Endothelial cell of umbilical vein (primary cell): ENCODE data around the gene PEX5L. TPM values are rescaled to one million over a fixed set of nuclear protein-coding genes. Genes with fewer than 3 reads are reported as not detected.

Source experiments
- BruUV-seq: library from RNA; stranded (reverse); fragments of 400-500 nt; replicated peaks from 2 replicates; lab custom pipeline; 2021; lab: Mats Ljungman, UMichigan
- CTCF ChIA-PET: fragments of 300-600, 350-600 bp; sonication (Branson Sonifier 250); formaldehyde crosslinking; loops from one replicate; lab custom pipeline; 2021; ENCODE audit warnings: antibody characterized with exemption, inconsistent platforms; lab: Charles Lee
- POLR2A ChIA-PET: fragments of 300-600, 350-600 bp; sonication (Branson Sonifier 250); formaldehyde crosslinking; loops from one replicate; lab custom pipeline; 2021; ENCODE audit warnings: antibody characterized with exemption, inconsistent platforms; lab: Charles Lee
- DNase-seq: peaks from one replicate; pipeline ENCODE4 v3.0.0-alpha.2; 2011; ENCODE audit warnings: low read depth, low spot score
- FAIRE-seq: peaks from 2 replicates; lab custom pipeline; 2011; peaks lifted over from hg19 to GRCh38; lab: Jason Lieb, UNC
- H2AFZ ChIP-seq: 2 replicates; pipeline ENCODE4 v1.6.0; 2012; ENCODE audit warnings: low read depth, low read length, control low read depth, inconsistent platforms
- H3K27ac ChIP-seq: 2 replicates; pipeline ENCODE4 v1.5.1; 2011; ENCODE audit warnings: low read depth, mild to moderate bottlenecking, control low read depth, low read length, moderate library complexity; ENCODE audit not compliant: insufficient read depth
- H3K27me3 ChIP-seq, 2 experiments: 2 replicates each; pipeline versions ENCODE4 v1.6.0 to v1.6.1; 2011; ENCODE audit warnings: low read length in 2 of 2, mixed read lengths in 1 of 2; ENCODE audit not compliant: control insufficient read depth in 2 of 2, insufficient read depth in 2 of 2
- H3K36me3 ChIP-seq, 2 experiments: 2 replicates in 1 of 2; 3 replicates in 1 of 2; pipeline ENCODE4 v1.5.1; 2011; ENCODE audit warnings: low read length in 2 of 2, mild to moderate bottlenecking in 1 of 2, moderate library complexity in 1 of 2; ENCODE audit not compliant: control insufficient read depth in 2 of 2, insufficient read depth in 2 of 2; ENCODE audit errors: extremely low read depth in 1 of 2
- H3K4me1 ChIP-seq: 3 replicates; pipeline ENCODE4 v1.5.1; 2011; ENCODE audit warnings: mild to moderate bottlenecking, low read length; ENCODE audit not compliant: control insufficient read depth, insufficient read depth; ENCODE audit errors: extremely low read depth
- H3K4me2 ChIP-seq: 2 replicates; pipeline ENCODE4 v1.6.1; 2011; ENCODE audit warnings: low read length, control low read depth, mixed read lengths; ENCODE audit not compliant: insufficient read depth
- H3K4me3 ChIP-seq, 3 experiments: fragments of 200-600 bp in 1 of 3; sonication (generic), shearing (Covaris generic) in 1 of 3; replicated peaks in 1 of 3; 2 replicates each; pipeline ENCODE4 v1.5.1; 2011 to 2016; ENCODE audit warnings: control low read depth in 3 of 3, low read length in 3 of 3, mild to moderate bottlenecking in 2 of 3, inconsistent platforms in 1 of 3, low read depth in 1 of 3, moderate library complexity in 1 of 3; ENCODE audit not compliant: insufficient read depth in 1 of 3
- H3K79me2 ChIP-seq: 2 replicates; pipeline ENCODE4 v1.6.0; 2012; ENCODE audit warnings: low read length, inconsistent platforms; ENCODE audit not compliant: control insufficient read depth, insufficient read depth
- H3K9ac ChIP-seq: replicated peaks from 2 replicates; pipeline ENCODE3; 2011; ENCODE audit warnings: low read length, control low read depth; ENCODE audit not compliant: insufficient read depth; ENCODE audit errors: extremely low read depth
- H3K9me1 ChIP-seq: replicated peaks from 3 replicates; pipeline ENCODE4 v1.6.0; 2011; ENCODE audit warnings: mild to moderate bottlenecking, low read length; ENCODE audit not compliant: control insufficient read depth, insufficient read depth; ENCODE audit errors: extremely low read depth
- H3K9me3 ChIP-seq: replicated peaks from 2 replicates; pipeline ENCODE4 v1.5.1; 2012; ENCODE audit warnings: low read length, inconsistent platforms; ENCODE audit not compliant: control insufficient read depth, insufficient read depth
- H4K20me1 ChIP-seq: replicated peaks from 2 replicates; pipeline ENCODE3; 2011; ENCODE audit warnings: mild to moderate bottlenecking, low read length; ENCODE audit not compliant: control insufficient read depth, insufficient read depth; ENCODE audit errors: extremely low read depth
- EZH2 ChIP-seq: IDR thresholded peaks from 2 replicates; pipeline ENCODE4 v1.6.1; 2012; ENCODE audit warnings: borderline replicate concordance, low read depth, mild to moderate bottlenecking, moderate library complexity, low read length, inconsistent platforms; ENCODE audit not compliant: severe bottlenecking
- FOS ChIP-seq: IDR thresholded peaks from 2 replicates; pipeline ENCODE4 v1.6.1; 2011; ENCODE audit warnings: mild to moderate bottlenecking, low read length, moderate library complexity, borderline replicate concordance; ENCODE audit not compliant: insufficient read depth
- GATA2 ChIP-seq: IDR thresholded peaks from 2 replicates; pipeline ENCODE4 v1.7.0; 2011; ENCODE audit warnings: low read depth, mild to moderate bottlenecking, moderate library complexity, mixed read lengths, low read length; ENCODE audit not compliant: insufficient read length, insufficient read depth
- JUN ChIP-seq: IDR thresholded peaks from 2 replicates; pipeline ENCODE4 v1.6.1; 2011; ENCODE audit warnings: borderline replicate concordance, low read depth; ENCODE audit not compliant: insufficient read length, insufficient read depth
- MYC ChIP-seq: IDR thresholded peaks from one replicate; pipeline ENCODE4 v1.6.1; 2011; ENCODE audit warnings: mild to moderate bottlenecking, low read depth, low read length
- POLR2A ChIP-seq: IDR thresholded peaks from 2 replicates; pipeline ENCODE4 v1.6.1; 2012; ENCODE audit warnings: low read depth, mild to moderate bottlenecking, control low read depth, low read length
- POLR2AphosphoS5 ChIP-seq: IDR thresholded peaks from 2 replicates; pipeline ENCODE4 v1.6.1; 2012; ENCODE audit warnings: low read depth, mild to moderate bottlenecking, control low read depth, low read length, moderate library complexity; ENCODE audit not compliant: insufficient read depth
- dilution Hi-C: fragments of 300-500 bp; cut with MboI; formaldehyde crosslinking; loops from one replicate; pipeline ENCODE4 v1.15.0; 2019; ENCODE audit warnings: low sequenced_read_pairs; ENCODE audit not compliant: extremely low pct_ligation_motif_present
- intact Hi-C: fragments of 100-400 bp; cut with micrococcal nuclease; formaldehyde crosslinking; loops from one replicate; pipeline ENCODE4 v1.10.0; 2022
- polyA plus RNA-seq, 4 experiments: library from polyadenylated mRNA; depleted of rRNA in 3 of 4; stranded (reverse) in 3 of 4; unstranded in 1 of 4; fragments of >200 nt; gene quantifications; 2 replicates each; pipeline versions ENCODE4 v1.2.1 to v1.2.3, GENCODE V29; 2011 to 2012; ENCODE audit warnings: missing spikeins in 1 of 4
- total RNA-seq: library from RNA; stranded (reverse); gene quantifications from 2 replicates; pipeline ENCODE4 v1.2.3, GENCODE V29; 2021
- TF ChIP-seq, protein P1 (sequence below): IDR thresholded peaks from 2 replicates; pipeline ENCODE4 v1.6.1; 2011; ENCODE audit not compliant: insufficient read depth, insufficient read length
- TF ChIP-seq, protein P2 (sequence below), 2 donors: IDR thresholded peaks; 1 replicate in 1 of 2; 2 replicates in 1 of 2; pipeline ENCODE4 v1.5.1; 2011; ENCODE audit warnings: low read length in 2 of 2, mild to moderate bottlenecking in 2 of 2, moderate library complexity in 2 of 2, control low read depth in 1 of 2, inconsistent platforms in 1 of 2, low read depth in 1 of 2; ENCODE audit not compliant: insufficient read depth in 1 of 2; ENCODE audit errors: extremely low read depth in 1 of 2

PEX5L gene
- total and polyA plus RNA-seq, 2 donors (not counting 3 experiments of a cell fraction or from before 2014, with no cell fraction given) = not detected

DNA sequence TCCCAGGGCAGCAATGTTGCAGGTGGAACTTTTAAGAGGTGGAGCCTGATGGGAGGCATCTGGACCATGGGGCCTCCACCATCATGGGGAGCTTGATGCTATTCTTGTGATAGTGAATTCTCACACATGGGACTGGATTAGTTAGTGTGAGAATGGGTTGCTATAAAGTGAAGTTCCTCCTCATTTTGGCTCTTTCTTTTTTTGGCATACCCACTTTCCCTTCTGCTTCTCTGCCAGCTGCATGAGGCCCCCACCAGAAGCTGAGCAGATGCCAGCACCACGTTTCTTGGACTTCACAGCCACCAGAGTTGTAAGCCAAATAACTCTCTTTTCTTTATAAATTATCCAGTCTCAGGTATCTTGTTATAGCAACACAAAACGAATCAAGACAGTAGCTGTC lies 101.0 kb downstream of the PEX5L start:
- no peak for DNase-seq
- H3K79me2 ChIP-seq = no peaks in the 10 kb centered on the region
- no peak for FAIRE-seq
- no peaks in the 10 kb centered on the region for H3K36me3 ChIP-seq
- no peaks in the 10 kb centered on the region for H3K9me3 ChIP-seq
- no peak for TF ChIP-seq MYC
- no peak for TF ChIP-seq JUN
- TF ChIP-seq FOS = no peak
- TF ChIP-seq POLR2A = no peak
- no peak for TF ChIP-seq POLR2AphosphoS5
- TF ChIP-seq, protein P1, sequence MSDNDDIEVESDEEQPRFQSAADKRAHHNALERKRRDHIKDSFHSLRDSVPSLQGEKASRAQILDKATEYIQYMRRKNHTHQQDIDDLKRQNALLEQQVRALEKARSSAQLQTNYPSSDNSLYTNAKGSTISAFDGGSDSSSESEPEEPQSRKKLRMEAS = no peak
- TF ChIP-seq, protein P2, sequence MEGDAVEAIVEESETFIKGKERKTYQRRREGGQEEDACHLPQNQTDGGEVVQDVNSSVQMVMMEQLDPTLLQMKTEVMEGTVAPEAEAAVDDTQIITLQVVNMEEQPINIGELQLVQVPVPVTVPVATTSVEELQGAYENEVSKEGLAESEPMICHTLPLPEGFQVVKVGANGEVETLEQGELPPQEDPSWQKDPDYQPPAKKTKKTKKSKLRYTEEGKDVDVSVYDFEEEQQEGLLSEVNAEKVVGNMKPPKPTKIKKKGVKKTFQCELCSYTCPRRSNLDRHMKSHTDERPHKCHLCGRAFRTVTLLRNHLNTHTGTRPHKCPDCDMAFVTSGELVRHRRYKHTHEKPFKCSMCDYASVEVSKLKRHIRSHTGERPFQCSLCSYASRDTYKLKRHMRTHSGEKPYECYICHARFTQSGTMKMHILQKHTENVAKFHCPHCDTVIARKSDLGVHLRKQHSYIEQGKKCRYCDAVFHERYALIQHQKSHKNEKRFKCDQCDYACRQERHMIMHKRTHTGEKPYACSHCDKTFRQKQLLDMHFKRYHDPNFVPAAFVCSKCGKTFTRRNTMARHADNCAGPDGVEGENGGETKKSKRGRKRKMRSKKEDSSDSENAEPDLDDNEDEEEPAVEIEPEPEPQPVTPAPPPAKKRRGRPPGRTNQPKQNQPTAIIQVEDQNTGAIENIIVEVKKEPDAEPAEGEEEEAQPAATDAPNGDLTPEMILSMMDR (IDR thresholded peaks at IDR 0.05; ENCODE audit: extremely low read depth in 1 of 2, insufficient read depth in 1 of 2, low read depth in 1 of 2, low read length in 2 of 2) = no peak
- TF ChIP-seq EZH2 = no peak
- TF ChIP-seq GATA2 = no peak
- CTCF ChIA-PET = interaction anchor here (1.6 kb wide), 1 partner anchor 660 kb away, joined by 6 read pairs; no protein-coding TSS in a partner anchor
- H3K4me1 ChIP-seq = no peaks in the 10 kb centered on the region
- H4K20me1 ChIP-seq = no peaks in the 10 kb centered on the region
- BruUV-seq = no TSS peak
- no peak overlapping the region for H3K4me3 ChIP-seq
- H3K9me1 ChIP-seq = no peaks in the 10 kb centered on the region
- H2AFZ ChIP-seq = no peak overlapping the region
- H3K9ac ChIP-seq = no peak overlapping the region
- dilution Hi-C loops (no loop called here), intact Hi-C loops (no loop called here)
- H3K4me2 ChIP-seq = no peak overlapping the region
- no peaks in the 10 kb centered on the region for H3K27me3 ChIP-seq
- POLR2A ChIA-PET = no interaction called here
- no peak overlapping the region for H3K27ac ChIP-seq
